ENCODE measurements around the gene WFDC10B. TPM values are rescaled to one million over a fixed set of nuclear protein-coding genes. Genes with fewer than 3 reads are reported as not detected.

WFDC10B gene
- polyA plus RNA-seq, 1 donor from 2014 or later: not detected

Other genes starting within 250 kb of the WFDC10B start
- gene WFDC2, start 235.3 kb downstream of the WFDC10B start, polyA plus RNA-seq: 2.2 TPM
- not detected for gene SPINT3, start 189.4 kb downstream of the WFDC10B start, polyA plus RNA-seq
- not detected for gene WFDC6, start 165.5 kb downstream of the WFDC10B start, polyA plus RNA-seq
- gene EPPIN, start 157.6 kb downstream of the WFDC10B start, polyA plus RNA-seq: not detected
- gene WFDC8, start 125.7 kb downstream of the WFDC10B start, polyA plus RNA-seq: not detected
- not detected for gene WFDC10A, start 75.3 kb downstream of the WFDC10B start, polyA plus RNA-seq
- not detected for gene WFDC9, start 73.7 kb downstream of the WFDC10B start, polyA plus RNA-seq
- gene WFDC11, start 34.8 kb downstream of the WFDC10B start, polyA plus RNA-seq: not detected
- gene WFDC13, start 3.0 kb downstream of the WFDC10B start, polyA plus RNA-seq: not detected
- not detected for gene SPINT4, start 17.3 kb upstream of the WFDC10B start, polyA plus RNA-seq
- gene WFDC3, start 86.9 kb upstream of the WFDC10B start, polyA plus RNA-seq: not detected
- 39.7 TPM for gene DNTTIP1, start 86.9 kb upstream of the WFDC10B start, polyA plus RNA-seq
- gene UBE2C, start 107.6 kb upstream of the WFDC10B start, polyA plus RNA-seq: 0.46 TPM
- gene TNNC2, start 122.3 kb upstream of the WFDC10B start, polyA plus RNA-seq: 3.2 TPM
- 2.4 TPM for gene SNX21, start 128.8 kb upstream of the WFDC10B start, polyA plus RNA-seq
- gene ACOT8, start 152.4 kb upstream of the WFDC10B start, polyA plus RNA-seq: 45.2 TPM
- gene ZSWIM3, start 152.6 kb upstream of the WFDC10B start, polyA plus RNA-seq: 3.0 TPM
- 5.8 TPM for gene ZSWIM1, start 176.2 kb upstream of the WFDC10B start, polyA plus RNA-seq
- not detected for gene SPATA25, start 182.6 kb upstream of the WFDC10B start, polyA plus RNA-seq
- 1.6 TPM for gene NEURL2, start 186.2 kb upstream of the WFDC10B start, polyA plus RNA-seq
- 107 TPM for gene CTSA, start 186.3 kb upstream of the WFDC10B start, polyA plus RNA-seq
- gene PLTP, start 207.1 kb upstream of the WFDC10B start, polyA plus RNA-seq: 1.3 TPM
- 98.9 TPM for gene PCIF1, start 229.7 kb upstream of the WFDC10B start, polyA plus RNA-seq